Measurements from ENCODE around the gene BCAS3.

BCAS3 gene

GRCh38 chr17:61411261-61412142 is 733.9 kb downstream of the BCAS3 start:
- DNase-seq (ENCODE audit: insufficient read length): peak; percentile 32
- TF ChIP-seq POLR2AphosphoS5 (IDR thresholded peaks at IDR 0.05; ENCODE audit: low read depth, low read length) (no peak), TAF1 (IDR thresholded peaks at IDR 0.05; ENCODE audit: borderline replicate concordance, low read depth, low read length) (no peak), POLR2A (IDR thresholded peaks at IDR 0.05; ENCODE audit: low read depth, low read length) (no peak)
- no peak for FAIRE-seq

GRCh38 chr17:61412143-61412859 is 734.6 kb downstream of the BCAS3 start:
- DNase-seq (ENCODE audit: insufficient read length) (peak; percentile 93), FAIRE-seq (peak; percentile 67)
- no peak for TF ChIP-seq POLR2AphosphoS5 (IDR thresholded peaks at IDR 0.05; ENCODE audit: low read depth, low read length)
- TF ChIP-seq POLR2A (IDR thresholded peaks at IDR 0.05; ENCODE audit: low read depth, low read length): no peak
- TF ChIP-seq TAF1 (IDR thresholded peaks at IDR 0.05; ENCODE audit: borderline replicate concordance, low read depth, low read length): no peak

GRCh38 chr17:61412860-61413660 is 735.4 kb downstream of the BCAS3 start:
- FAIRE-seq (no peak), DNase-seq (ENCODE audit: insufficient read length) (no peak)
- TF ChIP-seq TAF1 (IDR thresholded peaks at IDR 0.05; ENCODE audit: borderline replicate concordance, low read depth, low read length) (no peak), POLR2A (IDR thresholded peaks at IDR 0.05; ENCODE audit: low read depth, low read length) (no peak), POLR2AphosphoS5 (IDR thresholded peaks at IDR 0.05; ENCODE audit: low read depth, low read length) (no peak)

- FAIRE-seq: no peak
- no peak for TF ChIP-seq POLR2A (IDR thresholded peaks at IDR 0.05; ENCODE audit: low read depth, low read length)
- no peak for TF ChIP-seq POLR2AphosphoS5 (IDR thresholded peaks at IDR 0.05; ENCODE audit: low read depth, low read length)
- no peak for TF ChIP-seq TAF1 (IDR thresholded peaks at IDR 0.05; ENCODE audit: borderline replicate concordance, low read depth, low read length)
- no peak for DNase-seq (ENCODE audit: insufficient read length)
These were observed 736.0 kb downstream of the BCAS3 start for GRCh38 chr17:61413661-61414126.

GRCh38 chr17:61414141-61414935 is 736.7 kb downstream of the BCAS3 start:
- DNase-seq (ENCODE audit: insufficient read length): no peak
- TF ChIP-seq POLR2AphosphoS5 (IDR thresholded peaks at IDR 0.05; ENCODE audit: low read depth, low read length) (no peak), POLR2A (IDR thresholded peaks at IDR 0.05; ENCODE audit: low read depth, low read length) (no peak), TAF1 (IDR thresholded peaks at IDR 0.05; ENCODE audit: borderline replicate concordance, low read depth, low read length) (no peak)
- FAIRE-seq: no peak

GRCh38 chr17:61414936-61415251 is 737.2 kb downstream of the BCAS3 start:
- no peak for DNase-seq (ENCODE audit: insufficient read length)
- TF ChIP-seq POLR2AphosphoS5 (IDR thresholded peaks at IDR 0.05; ENCODE audit: low read depth, low read length) (no peak), POLR2A (IDR thresholded peaks at IDR 0.05; ENCODE audit: low read depth, low read length) (no peak)
- FAIRE-seq: no peak

- no peak for TF ChIP-seq POLR2A (IDR thresholded peaks at IDR 0.05; ENCODE audit: low read depth, low read length)
- no peak for TF ChIP-seq POLR2AphosphoS5 (IDR thresholded peaks at IDR 0.05; ENCODE audit: low read depth, low read length)
- no peak for DNase-seq (ENCODE audit: insufficient read length)
- FAIRE-seq: no peak
These were observed 737.9 kb downstream of the BCAS3 start for GRCh38 chr17:61415374-61416210.

GRCh38 chr17:61416211-61416539 is 738.5 kb downstream of the BCAS3 start:
- no peak for DNase-seq (ENCODE audit: insufficient read length)
- TF ChIP-seq POLR2AphosphoS5 (IDR thresholded peaks at IDR 0.05; ENCODE audit: low read depth, low read length) (no peak), POLR2A (IDR thresholded peaks at IDR 0.05; ENCODE audit: low read depth, low read length) (no peak), TAF1 (IDR thresholded peaks at IDR 0.05; ENCODE audit: borderline replicate concordance, low read depth, low read length) (no peak)
- no peak for FAIRE-seq

- DNase-seq (ENCODE audit: insufficient read length) (no peak), FAIRE-seq (peak; percentile 79)
- TF ChIP-seq TAF1 (IDR thresholded peaks at IDR 0.05; ENCODE audit: borderline replicate concordance, low read depth, low read length): no peak
These were observed 739.1 kb downstream of the BCAS3 start for GRCh38 chr17:61416540-61417363.

- DNase-seq (ENCODE audit: insufficient read length): no peak
- FAIRE-seq: no peak
- TF ChIP-seq POLR2A (IDR thresholded peaks at IDR 0.05; ENCODE audit: low read depth, low read length): no peak
- TF ChIP-seq TAF1 (IDR thresholded peaks at IDR 0.05; ENCODE audit: borderline replicate concordance, low read depth, low read length): no peak
- TF ChIP-seq POLR2AphosphoS5 (IDR thresholded peaks at IDR 0.05; ENCODE audit: low read depth, low read length): no peak
These were observed 740.8 kb downstream of the BCAS3 start for GRCh38 chr17:61418449-61418848.
